Fibroblast of lung (primary cell): ENCODE measurements around the gene ERICH6. TPM values are rescaled to one million over a fixed set of nuclear protein-coding genes. Genes with fewer than 3 reads are reported as not detected.

Source experiments
- DNase-seq, 2 donors: peaks; one replicate each; pipeline versions ENCODE4 v3.0.0 to v3.0.0-alpha.2; 2010; ENCODE audit warnings: low read depth in 2 of 2
- H2AFZ ChIP-seq: 2 replicates; pipeline ENCODE4 v1.5.1; 2012; ENCODE audit warnings: low read length, control low read depth, inconsistent platforms
- H3K27ac ChIP-seq: 2 replicates; pipeline ENCODE4 v1.5.1; 2011; ENCODE audit warnings: low read length, control low read depth; ENCODE audit not compliant: insufficient read depth
- H3K27me3 ChIP-seq: 2 replicates; pipeline ENCODE4 v1.5.1; 2011; ENCODE audit warnings: mild to moderate bottlenecking, low read length; ENCODE audit not compliant: control insufficient read depth, insufficient read depth
- H3K36me3 ChIP-seq: 2 replicates; pipeline ENCODE4 v1.5.1; 2011; ENCODE audit warnings: low read length; ENCODE audit not compliant: control insufficient read depth, insufficient read depth
- H3K4me1 ChIP-seq: 2 replicates; pipeline ENCODE4 v1.5.1; 2011; ENCODE audit warnings: low read length; ENCODE audit not compliant: control insufficient read depth, insufficient read depth; ENCODE audit errors: extremely low read depth
- H3K4me2 ChIP-seq: 2 replicates; pipeline ENCODE4 v1.5.1; 2011; ENCODE audit warnings: low read length, control low read depth; ENCODE audit not compliant: insufficient read depth; ENCODE audit errors: extremely low read depth
- H3K4me3 ChIP-seq, 4 experiments: fragments of 200-600 bp in 1 of 4; sonication (generic) in 1 of 4; replicated peaks in 1 of 4; 2 replicates each; pipeline ENCODE4 v1.5.1; 2011 to 2016; ENCODE audit warnings: low read length in 4 of 4, low read depth in 3 of 4, mild to moderate bottlenecking in 3 of 4, control low read depth in 2 of 4, inconsistent platforms in 1 of 4, mixed read lengths in 1 of 4; ENCODE audit not compliant: insufficient read depth in 1 of 4; ENCODE audit errors: control extremely low read depth in 1 of 4
- H3K79me2 ChIP-seq: 2 replicates; pipeline ENCODE4 v1.5.1; 2012; ENCODE audit warnings: mild to moderate bottlenecking, low read length, inconsistent platforms; ENCODE audit not compliant: control insufficient read depth, insufficient read depth
- H3K9ac ChIP-seq: 2 replicates; pipeline ENCODE4 v1.5.1; 2011; ENCODE audit warnings: mild to moderate bottlenecking, low read length, control low read depth; ENCODE audit not compliant: insufficient read depth
- H3K9me3 ChIP-seq: 2 replicates; pipeline ENCODE4 v1.5.1; 2012; ENCODE audit warnings: low read depth, low read length; ENCODE audit not compliant: control insufficient read depth, insufficient read depth
- H4K20me1 ChIP-seq: 2 replicates; pipeline ENCODE4 v1.5.1; 2011; ENCODE audit warnings: low read length; ENCODE audit not compliant: control insufficient read depth, insufficient read depth; ENCODE audit errors: extremely low read depth
- CTCF ChIP-seq, 2 donors: IDR thresholded peaks in 1 of 2; conservative IDR thresholded peaks in 1 of 2; 1 replicate in 1 of 2; 2 replicates in 1 of 2; pipeline ENCODE4 v1.5.1; 2011 to 2012; ENCODE audit warnings: low read length in 2 of 2, control low read depth in 1 of 2, inconsistent platforms in 1 of 2, low read depth in 1 of 2, mild to moderate bottlenecking in 1 of 2
- EZH2 ChIP-seq: IDR thresholded peaks from 2 replicates; pipeline ENCODE4 v1.5.1; 2012; ENCODE audit warnings: low read length, control low read depth, mild to moderate bottlenecking; ENCODE audit errors: missing control alignments
- polyA plus RNA-seq, 2 donors: library from polyadenylated mRNA; depleted of rRNA in 1 of 2; stranded (reverse) in 1 of 2; unstranded in 1 of 2; fragments of >200 nt; gene quantifications; 2 replicates each; pipeline ENCODE4 v1.2.1, GENCODE V29; 2011 to 2012; ENCODE audit warnings: missing spikeins in 1 of 2
- total RNA-seq: library from RNA; depleted of rRNA; stranded (reverse); fragments of >200 nt; gene quantifications from 2 replicates; pipeline ENCODE4 v1.2.1, GENCODE V29; 2014

The ERICH6 gene
- total and polyA plus RNA-seq, 2 donors (not counting 1 experiment from before 2014, with no cell fraction given): under 0.01 TPM; not detected in 1

- H3K9ac ChIP-seq: no peak overlapping the region
- H3K27ac ChIP-seq: no peak overlapping the region
- H3K4me3 ChIP-seq: no peak overlapping the region
- H4K20me1 ChIP-seq: no peaks in the 10 kb centered on the region
- no peak for TF ChIP-seq CTCF (conservative IDR thresholded peaks at IDR 0.05 in 1 of 2, IDR thresholded peaks at IDR 0.05 in 1 of 2; ENCODE audit: low read depth in 1 of 2, low read length in 2 of 2)
- TF ChIP-seq EZH2: no peak
- H3K4me2 ChIP-seq: no peak overlapping the region
- no peaks in the 10 kb centered on the region for H3K27me3 ChIP-seq
- no peaks in the 10 kb centered on the region for H3K4me1 ChIP-seq
- no peaks in the 10 kb centered on the region for H3K79me2 ChIP-seq
- H2AFZ ChIP-seq: no peak overlapping the region
- H3K36me3 ChIP-seq: no peaks in the 10 kb centered on the region
- no peaks in the 10 kb centered on the region for H3K9me3 ChIP-seq
- peak in 1 of 2 donors; percentile 54 for DNase-seq
Measured at GRCh38 chr3:150697646-150698045, 6.1 kb downstream of the ERICH6 start.

- no peak overlapping the region for H3K9ac ChIP-seq
- no peaks in the 10 kb centered on the region for H3K9me3 ChIP-seq
- H3K4me2 ChIP-seq: no peak overlapping the region
- H3K4me1 ChIP-seq: no peaks in the 10 kb centered on the region
- H3K27me3 ChIP-seq: peaks cover 7% of the 10 kb centered on the region
- no peak overlapping the region for H3K4me3 ChIP-seq
- no peaks in the 10 kb centered on the region for H3K79me2 ChIP-seq
- H4K20me1 ChIP-seq: no peaks in the 10 kb centered on the region
- H2AFZ ChIP-seq: no peak overlapping the region
- no peaks in the 10 kb centered on the region for H3K36me3 ChIP-seq
- H3K27ac ChIP-seq: no peak overlapping the region
- no peak for TF ChIP-seq EZH2
- TF ChIP-seq CTCF (conservative IDR thresholded peaks at IDR 0.05 in 1 of 2, IDR thresholded peaks at IDR 0.05 in 1 of 2; ENCODE audit: low read depth in 1 of 2, low read length in 2 of 2): no peak
- DNase-seq: no peak
Measured at GRCh38 chr3:150691414-150692040, 12.2 kb downstream of the ERICH6 start.

- H3K4me2 ChIP-seq: no peak overlapping the region
- no peak overlapping the region for H3K4me3 ChIP-seq
Measured at GRCh38 chr3:150687613-150688012, 16.1 kb downstream of the ERICH6 start.

More at GRCh38 chr3:150687613-150688012, 16.1 kb downstream of the ERICH6 start:
- TF ChIP-seq EZH2 (no peak), CTCF (conservative IDR thresholded peaks at IDR 0.05 in 1 of 2, IDR thresholded peaks at IDR 0.05 in 1 of 2; ENCODE audit: low read depth in 1 of 2, low read length in 2 of 2) (no peak)
- Histone ChIP-seq H3K79me2 (no peaks in the 10 kb centered on the region), H3K36me3 (no peaks in the 10 kb centered on the region), H2AFZ (no peak overlapping the region), H3K9me3 (no peaks in the 10 kb centered on the region), H3K4me1 (no peaks in the 10 kb centered on the region), H3K27ac (no peak overlapping the region), H3K9ac (no peak overlapping the region), H3K27me3 (peaks cover 7% of the 10 kb centered on the region), H4K20me1 (no peaks in the 10 kb centered on the region)
- no peak for DNase-seq
